HL-60 (cell line): ENCODE measurements around the gene CNOT6.

ENCODE experiments used
- DNase-seq, 2 experiments: peaks; one replicate each; pipeline ENCODE4 v3.0.0-alpha.2; 2010 to 2020; ENCODE audit warnings: low read depth in 1 of 2, low spot score in 1 of 2
- H3K27ac ChIP-seq: fragments of 250-450 bp; sonication (Bioruptor Pico); replicated peaks from 2 replicates; pipeline ENCODE4 v1.5.1; 2020; ENCODE audit warnings: mild to moderate bottlenecking, moderate library complexity
- H3K27me3 ChIP-seq: fragments of 250-450 bp; sonication (Bioruptor Pico); 2 replicates; pipeline ENCODE4 v1.5.1; 2021; ENCODE audit warnings: mild to moderate bottlenecking, moderate library complexity; ENCODE audit not compliant: insufficient read depth, poor library complexity, severe bottlenecking
- H3K4me3 ChIP-seq: replicated peaks from 2 replicates; pipeline ENCODE4 v1.5.1; 2011; ENCODE audit warnings: mild to moderate bottlenecking, control low read depth, low read length; ENCODE audit not compliant: insufficient read depth
- CTCF ChIP-seq: IDR thresholded peaks from one replicate; pipeline ENCODE4 v1.5.1; 2011; ENCODE audit warnings: low read length, control low read depth, inconsistent platforms; ENCODE audit not compliant: insufficient read depth
- GABPA ChIP-seq: IDR thresholded peaks from 2 replicates; pipeline ENCODE4 v1.6.1; 2012; ENCODE audit warnings: low read depth
- POLR2AphosphoS5 ChIP-seq: IDR thresholded peaks from 2 replicates; pipeline ENCODE4 v1.6.1; 2012; ENCODE audit warnings: low read depth
- REST ChIP-seq: IDR thresholded peaks from 2 replicates; pipeline ENCODE4 v1.6.1; 2012; ENCODE audit warnings: low read depth; ENCODE audit not compliant: insufficient replicate concordance
- SPI1 ChIP-seq: IDR thresholded peaks from 2 replicates; pipeline ENCODE4 v1.6.1; 2012; ENCODE audit warnings: low read depth, mild to moderate bottlenecking, borderline replicate concordance

CNOT6 gene

GRCh38 chr5:180532268-180532667 is 38.1 kb downstream of the CNOT6 start:
- no peak overlapping the region for H3K27ac ChIP-seq
- H3K27me3 ChIP-seq = no peaks in the 10 kb centered on the region
- DNase-seq = no peak
- H3K4me3 ChIP-seq = no peak overlapping the region
- TF ChIP-seq CTCF (no peak), REST (no peak), POLR2AphosphoS5 (no peak), GABPA (no peak), SPI1 (no peak)

GRCh38 chr5:180533845-180534244 is 39.7 kb downstream of the CNOT6 start:
- TF ChIP-seq REST = no peak
- TF ChIP-seq POLR2AphosphoS5 = no peak
- no peak for TF ChIP-seq CTCF
- no peak for TF ChIP-seq GABPA
- TF ChIP-seq SPI1 = no peak
- Histone ChIP-seq H3K27ac (no peak overlapping the region), H3K4me3 (no peak overlapping the region), H3K27me3 (no peaks in the 10 kb centered on the region)
- DNase-seq = no peak

GRCh38 chr5:180535573-180535972 is 41.4 kb downstream of the CNOT6 start:
- DNase-seq = no peak
- TF ChIP-seq GABPA = no peak
- TF ChIP-seq CTCF = no peak
- no peak for TF ChIP-seq POLR2AphosphoS5
- TF ChIP-seq REST = no peak
- no peak for TF ChIP-seq SPI1
- Histone ChIP-seq H3K27me3 (no peaks in the 10 kb centered on the region), H3K27ac (no peak overlapping the region), H3K4me3 (no peak overlapping the region)
